OCI-LY7 (cell line): ENCODE results near the gene FANCI.

Experiments used
- CTCF ChIP-seq: fragments of 200-600 bp; sonication (generic); conservative IDR thresholded peaks from 2 replicates; pipeline ENCODE4 v1.5.1; 2014; ENCODE audit warnings: mild to moderate bottlenecking, antibody characterized with exemption, low read length, moderate library complexity, mixed read lengths
- EZH2phosphoT487 ChIP-seq: fragments of 200-600 bp; sonication (generic); IDR thresholded peaks from 2 replicates; pipeline ENCODE4 v1.6.1; 2018; ENCODE audit warnings: low read depth, borderline replicate concordance, mild to moderate bottlenecking, mixed run types, antibody characterized with exemption, low read length, moderate library complexity, mixed read lengths

- TF ChIP-seq CTCF (no peak), EZH2phosphoT487 (no peak)
Observed at GRCh38 chr15:89209057-89209456, 34.7 kb upstream of the FANCI start.
